ENCODE data around the gene NRL.

NRL gene

GRCh38 chr14:24080888-24081738 lies 33.6 kb downstream of the NRL start:
- no peak for DNase-seq

DNA sequence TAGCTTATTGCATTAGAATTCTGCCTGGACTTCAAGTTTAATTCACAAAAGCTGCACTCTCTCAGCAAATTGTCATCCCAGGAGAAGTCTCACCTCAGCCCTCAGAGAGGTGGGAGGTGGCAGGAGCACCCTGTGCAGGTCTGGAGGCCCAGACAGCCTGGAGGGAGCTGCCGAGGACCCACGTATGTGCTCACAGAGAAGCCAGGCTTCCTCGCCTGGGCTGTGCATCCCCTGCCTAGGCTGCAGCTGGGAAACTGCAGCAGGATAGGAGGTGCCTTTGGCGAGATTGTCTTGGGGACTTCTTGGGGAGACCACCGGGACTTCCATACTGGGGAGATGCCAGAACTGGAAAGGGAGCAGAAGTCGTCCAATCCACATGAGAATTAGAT lies 34.6 kb downstream of the NRL start:
- no peak for DNase-seq

DNA sequence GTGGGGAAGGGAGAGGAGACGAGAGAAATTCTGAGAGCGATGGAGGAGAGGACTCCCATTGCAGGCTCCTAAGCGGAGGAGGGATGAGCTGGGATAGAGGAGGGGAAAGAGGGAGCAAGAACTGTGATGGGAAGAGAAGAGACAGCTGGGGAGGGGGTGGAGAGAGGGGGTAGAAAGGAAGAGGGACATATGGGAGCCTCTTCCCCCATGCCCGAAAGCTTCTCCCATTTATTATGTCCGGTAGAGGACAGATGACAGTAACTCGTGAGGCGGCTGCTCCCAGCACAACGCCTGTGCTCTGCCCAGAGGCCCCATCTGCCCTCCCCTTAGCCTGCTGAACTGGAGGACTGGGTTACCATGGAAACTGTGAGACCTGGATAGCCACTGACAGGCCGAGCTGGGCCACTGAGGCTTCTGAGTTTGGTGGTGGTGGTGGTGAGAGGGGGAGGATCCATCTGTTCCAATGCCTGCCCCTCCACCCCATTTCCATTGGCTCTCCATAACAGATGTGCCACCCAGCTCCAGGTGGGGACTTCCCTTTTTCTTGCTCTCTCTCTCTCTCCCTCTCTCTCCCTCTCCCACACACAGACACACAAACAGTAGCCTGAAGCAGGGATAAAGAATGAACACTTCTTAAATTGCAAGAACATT lies 35.1 kb downstream of the NRL start:
- no peak for DNase-seq

- DNase-seq, result no peak
Measured at GRCh38 chr14:24078146-24078545, 36.6 kb downstream of the NRL start.

GRCh38 chr14:24077086-24077485 lies 37.7 kb downstream of the NRL start:
- no peak for DNase-seq

DNA sequence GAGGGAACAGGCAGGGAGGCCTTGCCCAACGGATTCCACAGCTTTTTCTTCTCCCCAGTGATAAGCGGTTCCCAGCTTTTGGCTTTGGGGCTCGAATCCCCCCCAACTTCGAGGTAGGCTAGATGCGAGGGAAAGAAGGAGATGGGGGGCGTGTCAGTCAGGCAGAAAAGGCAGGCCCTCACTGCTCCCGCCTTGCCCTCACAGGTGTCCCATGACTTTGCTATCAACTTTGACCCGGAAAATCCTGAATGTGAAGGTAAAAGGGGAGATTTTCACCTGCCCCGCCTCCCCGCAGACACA lies 38.5 kb downstream of the NRL start:
- DNase-seq, result no peak

DNA sequence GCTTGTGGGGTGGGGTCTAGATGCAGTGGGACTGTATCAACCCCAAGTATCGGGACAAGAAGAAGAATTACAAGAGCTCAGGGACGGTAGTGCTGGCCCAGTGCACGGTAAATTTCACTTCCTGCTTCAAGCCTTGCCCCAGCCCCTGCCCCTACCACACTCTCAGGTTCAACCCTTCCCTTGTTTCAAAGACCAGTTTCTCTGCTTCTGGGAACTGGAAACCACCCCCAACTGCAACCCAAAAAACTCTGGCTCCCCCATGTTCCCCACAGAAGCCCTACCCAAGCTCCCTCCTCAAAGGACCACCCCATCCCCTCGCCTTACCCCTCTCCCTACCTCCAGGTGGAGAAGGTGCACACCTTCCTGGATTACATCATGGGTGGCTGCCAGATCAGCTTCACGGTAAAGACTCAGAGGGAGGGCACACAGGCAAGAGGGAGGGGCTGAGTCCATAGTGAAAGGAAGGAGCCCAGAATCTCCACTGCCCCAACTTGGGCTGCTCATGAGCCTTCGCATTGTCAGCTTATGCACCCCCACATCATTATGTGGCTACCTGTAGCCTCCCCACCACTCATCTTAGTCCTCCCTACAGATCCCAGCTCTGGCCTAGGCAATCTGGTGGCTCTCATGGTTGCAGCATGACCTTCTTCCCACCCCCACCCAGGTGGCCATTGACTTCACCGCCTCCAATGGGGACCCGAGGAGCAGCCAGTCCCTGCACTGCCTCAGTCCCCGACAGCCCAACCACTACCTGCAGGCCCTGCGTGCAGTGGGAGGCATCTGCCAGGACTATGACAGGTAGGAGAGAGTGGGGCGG lies 39.1 kb downstream of the NRL start:
- no peak for DNase-seq

- DNase-seq, result no peak
Measured at GRCh38 chr14:24074625-24075484, 39.9 kb downstream of the NRL start.

GRCh38 chr14:24072881-24073877 lies 41.6 kb downstream of the NRL start:
- no peak for DNase-seq

DNA sequence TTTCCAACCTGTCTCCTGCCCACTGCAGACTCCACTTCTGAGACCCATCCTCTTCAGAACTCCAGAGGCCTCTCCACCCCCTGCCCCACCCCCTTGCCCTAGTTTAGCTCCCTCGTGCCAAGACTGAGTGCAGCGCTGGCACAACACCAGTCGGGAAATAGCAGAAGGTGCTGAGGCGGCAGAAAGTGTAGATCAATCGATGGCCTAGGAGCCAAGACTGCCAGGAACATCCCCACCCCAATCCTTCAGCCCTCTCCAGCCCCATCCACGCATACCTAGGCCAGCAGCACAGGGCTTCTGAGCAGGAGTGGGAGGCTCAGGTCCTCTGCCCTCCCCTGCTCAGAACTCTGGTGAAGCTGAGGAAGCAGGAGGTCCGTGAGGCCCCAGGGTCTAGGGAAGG lies 42.3 kb downstream of the NRL start:
- no peak for DNase-seq

DNA sequence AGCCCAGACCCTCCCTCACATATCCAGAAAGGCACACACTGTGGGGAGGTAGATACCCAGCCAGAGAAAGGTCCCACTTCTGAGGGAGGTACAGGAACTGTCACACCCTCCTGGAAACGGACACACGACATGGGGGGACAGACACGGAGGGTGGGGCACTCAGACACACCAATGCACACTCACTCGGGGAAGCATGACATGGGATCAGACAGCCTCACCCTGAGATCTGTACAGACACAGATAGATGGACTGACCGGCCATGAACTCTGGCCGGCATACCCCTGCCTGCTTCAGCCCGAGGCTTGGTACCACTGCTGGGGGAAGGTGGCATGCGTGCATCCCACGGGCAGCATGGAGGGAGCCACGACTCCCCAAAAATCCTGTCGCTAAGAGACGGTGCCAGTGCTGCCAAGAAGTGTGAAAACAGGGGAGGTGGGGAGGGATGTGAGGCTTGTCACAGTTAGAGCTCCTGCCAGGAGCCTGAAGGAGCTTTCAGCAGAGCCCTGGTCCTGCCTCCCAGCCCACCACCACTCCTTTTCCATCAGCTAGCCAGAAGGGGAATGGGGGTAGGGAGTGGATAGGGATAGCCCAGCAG lies 42.8 kb downstream of the NRL start:
- DNase-seq, result no peak

DNA sequence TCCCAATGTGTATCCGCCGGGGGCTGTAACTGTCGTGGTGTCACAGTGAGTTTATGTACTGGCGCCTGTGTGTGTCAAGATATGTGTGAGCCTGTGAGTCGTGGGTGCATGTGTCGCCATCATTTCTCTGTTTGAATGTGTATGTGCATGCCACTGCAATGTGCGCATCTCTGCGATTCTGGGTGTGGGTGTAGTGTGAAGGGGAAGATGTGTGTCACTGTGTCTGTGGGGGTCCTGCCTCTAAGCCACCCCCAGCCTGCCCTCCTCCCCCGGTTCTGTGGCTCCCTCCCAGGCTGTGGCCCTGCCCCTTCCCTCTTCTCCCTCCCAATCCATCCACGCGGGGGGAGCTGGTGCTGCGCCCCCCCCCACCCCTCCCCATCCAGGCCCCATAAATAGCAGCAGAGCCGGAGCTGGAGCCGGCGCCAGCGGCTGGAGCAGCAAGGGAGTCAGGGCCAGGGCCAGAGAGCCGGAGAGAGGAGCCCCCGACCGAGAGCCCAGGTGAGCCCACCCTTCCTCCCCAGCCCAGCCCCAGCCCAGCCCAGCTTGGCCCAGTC lies 43.5 kb downstream of the NRL start, which contains the start of gene CPNE6:
CPNE6 (plus strand) TSS at position 419 of the 554 bp plus-strand sequence. CDS start 1,375 bp downstream, outside the sequence.
- DNase-seq, result no peak

GRCh38 chr14:24070285-24071143 lies 44.2 kb downstream of the NRL start:
- no peak for DNase-seq

GRCh38 chr14:24069411-24069735 lies 45.4 kb downstream of the NRL start:
- DNase-seq, result no peak

- no peak for DNase-seq
Measured at GRCh38 chr14:24068711-24069410, 45.9 kb downstream of the NRL start.

DNA sequence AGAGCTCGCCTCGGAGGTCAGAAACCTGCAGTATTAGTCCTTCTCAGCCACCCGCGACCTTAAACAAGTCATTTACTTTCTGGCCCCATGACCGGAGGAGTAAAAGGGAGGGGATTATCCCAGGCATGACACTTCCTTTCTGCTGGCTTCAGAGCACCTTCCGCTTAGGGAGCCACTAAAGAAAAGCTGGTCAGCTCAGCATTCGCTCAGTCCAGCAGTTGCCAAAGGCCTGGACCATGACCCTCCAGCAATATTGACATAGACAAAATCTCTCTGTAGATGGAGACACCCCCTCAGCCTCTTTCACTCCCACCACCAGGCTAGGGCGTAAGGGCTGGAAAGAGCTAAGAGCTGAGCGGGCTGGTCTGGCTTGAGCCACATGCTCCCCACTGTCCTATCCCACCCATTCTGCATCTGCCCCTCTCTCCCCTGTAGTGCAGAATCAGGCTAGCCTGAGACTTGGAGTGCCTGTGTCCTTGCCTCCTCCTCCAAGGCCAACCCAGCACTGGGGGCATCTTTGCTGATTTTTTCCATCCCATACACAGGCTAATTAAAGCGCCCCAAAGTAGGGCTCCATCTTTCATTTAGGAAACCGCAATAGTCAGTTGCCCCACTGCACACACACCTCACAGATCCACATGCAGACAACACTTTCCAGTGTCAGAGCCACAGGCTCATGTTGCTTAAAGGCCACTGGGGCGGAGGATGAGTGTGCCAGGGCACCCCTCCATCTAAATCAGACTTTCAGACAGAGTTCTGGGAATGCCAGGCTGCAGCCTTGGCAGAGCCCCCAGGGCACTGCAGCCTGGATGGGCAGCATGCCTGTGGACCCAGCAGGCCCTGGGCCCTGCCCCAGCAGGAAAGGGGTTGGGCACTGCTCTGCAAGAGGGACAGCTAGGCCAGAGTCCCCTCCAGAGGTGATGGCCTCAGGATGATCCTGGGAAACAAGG lies 47.3 kb downstream of the NRL start:
- DNase-seq, result no peak

- no peak for DNase-seq
Measured at GRCh38 chr14:24066496-24067132, 48.1 kb downstream of the NRL start.
